Colonic mucosa (tissue), 4 donors: Measurements from ENCODE around the gene ARSI. TPM values are rescaled to one million over a fixed set of nuclear protein-coding genes. Genes with fewer than 3 reads are reported as not detected.

Experiments used
- DNase-seq: peaks from one replicate; pipeline ENCODE4 v3.0.0-alpha.2; 2020
- H3K27ac ChIP-seq: fragments of 200-600 bp; one replicate; pipeline ENCODE4 v1.8.0; 2021
- H3K27me3 ChIP-seq: fragments of 200-600 bp; one replicate; pipeline ENCODE4 v1.8.0; 2021
- H3K36me3 ChIP-seq: fragments of 200-600 bp; one replicate; pipeline ENCODE4 v1.8.0; 2021
- H3K4me1 ChIP-seq: fragments of 200-600 bp; one replicate; pipeline ENCODE4 v1.8.0; 2021; ENCODE audit warnings: mild to moderate bottlenecking
- H3K4me3 ChIP-seq: fragments of 200-600 bp; one replicate; pipeline ENCODE4 v1.8.0; 2021
- H3K9ac ChIP-seq, 2 donors: one replicate each; pipeline ENCODE4 v1.7.0; 2013; ENCODE audit warnings: control low read depth in 2 of 2, low read depth in 2 of 2, low read length in 2 of 2
- H3K9me3 ChIP-seq: fragments of 200-600 bp; one replicate; pipeline ENCODE4 v1.8.0; 2021
- CTCF ChIP-seq: fragments of 200-600 bp; IDR thresholded peaks from one replicate; pipeline ENCODE4 v1.8.0; 2022; ENCODE audit warnings: antibody characterized with exemption, mild to moderate bottlenecking
- intact Hi-C: fragments of 100-400 bp; cut with DNase I; formaldehyde crosslinking; loops from one replicate; pipeline ENCODE4 v1.14.1; 2022
- total RNA-seq, 2 donors: library from RNA; stranded (reverse); fragmentation: NEBNext Ultra II Directional in 1 of 2; extraction: Animal tissue kit (Norgen Biotek cat#: 25700) in 1 of 2; gene quantifications; one replicate each; pipeline ENCODE4 v1.2.1, GENCODE V29; 2021
- donor health status: healthy.
- donor health status: DM: no; HTN: no; CAD: no.
- donor health status: DM: no; HTN: no; CAD: no.

Gene ARSI
- total RNA-seq, 2 donors from 2014 or later, result 0.17 to 0.69 TPM

- Histone ChIP-seq H3K36me3 (no peaks in the 10 kb centered on the region), H3K4me1 (no peaks in the 10 kb centered on the region), H3K9me3 (no peaks in the 10 kb centered on the region), H3K4me3 (no peak overlapping the region), H3K9ac (no peak overlapping the region), H3K27me3 (peaks cover 3% of the 10 kb centered on the region), H3K27ac (no peak overlapping the region)
- intact Hi-C loops, result no loop called here
- DNase-seq, result no peak
- no peak for TF ChIP-seq CTCF
Observed at GRCh38 chr5:150307617-150308426, 5.1 kb upstream of the ARSI start.

GRCh38 chr5:150306775-150307174 lies 4.1 kb upstream of the ARSI start:
- intact Hi-C loops, result no loop called here
- TF ChIP-seq CTCF, result no peak
- H3K9ac ChIP-seq, result no peak overlapping the region
- no peaks in the 10 kb centered on the region for H3K4me1 ChIP-seq
- no peak for DNase-seq
- H3K36me3 ChIP-seq, result no peaks in the 10 kb centered on the region
- H3K4me3 ChIP-seq, result no peak overlapping the region
- no peaks in the 10 kb centered on the region for H3K9me3 ChIP-seq
- no peak overlapping the region for H3K27ac ChIP-seq
- H3K27me3 ChIP-seq, result peaks cover 13% of the 10 kb centered on the region

- H3K4me1 ChIP-seq, result no peaks in the 10 kb centered on the region
- DNase-seq, result no peak
- intact Hi-C loops, result no loop called here
- no peak overlapping the region for H3K9ac ChIP-seq
- no peaks in the 10 kb centered on the region for H3K36me3 ChIP-seq
- no peak overlapping the region for H3K4me3 ChIP-seq
- H3K9me3 ChIP-seq, result no peaks in the 10 kb centered on the region
- peaks cover 16% of the 10 kb centered on the region for H3K27me3 ChIP-seq
- TF ChIP-seq CTCF, result no peak
- no peak overlapping the region for H3K27ac ChIP-seq
Observed at GRCh38 chr5:150305557-150305956, 2.9 kb upstream of the ARSI start.

GRCh38 chr5:150305095-150305494 lies 2.4 kb upstream of the ARSI start:
- Histone ChIP-seq H3K4me1 (no peaks in the 10 kb centered on the region), H3K9me3 (no peaks in the 10 kb centered on the region), H3K27me3 (peaks cover 16% of the 10 kb centered on the region), H3K36me3 (no peaks in the 10 kb centered on the region), H3K9ac (no peak overlapping the region), H3K27ac (no peak overlapping the region), H3K4me3 (no peak overlapping the region)
- DNase-seq, result no peak
- intact Hi-C loops, result no loop called here
- no peak for TF ChIP-seq CTCF

GRCh38 chr5:150304481-150305081 lies 1.9 kb upstream of the ARSI start:
- Histone ChIP-seq H3K4me1 (no peaks in the 10 kb centered on the region), H3K27ac (no peak overlapping the region), H3K27me3 (peaks cover 16% of the 10 kb centered on the region), H3K36me3 (no peaks in the 10 kb centered on the region), H3K4me3 (no peak overlapping the region), H3K9me3 (no peaks in the 10 kb centered on the region), H3K9ac (no peak overlapping the region)
- intact Hi-C loops, result no loop called here
- DNase-seq, result no peak
- no peak for TF ChIP-seq CTCF
